Mesenteric fat pad (tissue), 1 donor: ENCODE results near the gene FOXO3. TPM values are rescaled to one million over a fixed set of nuclear protein-coding genes. Genes with fewer than 3 reads are reported as not detected.
"Not testable (repeated sequence)": the region's sequence is repeated elsewhere in the genome, so short reads cannot be mapped to it uniquely, and the experiment has no call there.

Experiments used
- DNase-seq: peaks from one replicate; pipeline ENCODE4 v3.0.0-alpha.2; 2020; ENCODE audit warnings: low spot score
- total RNA-seq: library from RNA; stranded (reverse); fragmentation: NEBNext Ultra II Directional; extraction: Animal tissue kit (Norgen Biotek cat#: 25700); gene quantifications from one replicate; pipeline ENCODE4 v1.2.1, GENCODE V29; 2021
- donor health status: DM: yes; HTN: yes; CAD: no.

The FOXO3 gene
- total RNA-seq, 1 donor from 2014 or later = 94.0 TPM

- no peak for DNase-seq
Observed at GRCh38 chr6:108658174-108658573, 97.5 kb downstream of the FOXO3 start.

- not testable (repeated sequence) for DNase-seq
Observed at GRCh38 chr6:108658785-108659184, 98.1 kb downstream of the FOXO3 start.

- no peak for DNase-seq
Observed at GRCh38 chr6:108660251-108660650, 99.5 kb downstream of the FOXO3 start.

GRCh38 chr6:108661430-108661829 lies 100.7 kb downstream of the FOXO3 start:
- DNase-seq = no peak

GRCh38 chr6:108661982-108662381 lies 101.3 kb downstream of the FOXO3 start:
- DNase-seq = no peak

- no peak for DNase-seq
Observed at GRCh38 chr6:108662702-108663101, 102.0 kb downstream of the FOXO3 start.

- not testable (repeated sequence) for DNase-seq
Observed at GRCh38 chr6:108663494-108664064, 102.9 kb downstream of the FOXO3 start.

- DNase-seq = no peak
Observed at GRCh38 chr6:108665495-108666196, 104.9 kb downstream of the FOXO3 start.

GRCh38 chr6:108666656-108667260 lies 106.0 kb downstream of the FOXO3 start:
- DNase-seq = no peak

- DNase-seq = no peak
Observed at GRCh38 chr6:108667993-108668392, 107.3 kb downstream of the FOXO3 start.

GRCh38 chr6:108669673-108670072 lies 109.0 kb downstream of the FOXO3 start:
- no peak for DNase-seq

- DNase-seq = no peak
Observed at GRCh38 chr6:108671175-108671574, 110.5 kb downstream of the FOXO3 start.

GRCh38 chr6:108671790-108672189 lies 111.1 kb downstream of the FOXO3 start:
- no peak for DNase-seq

GRCh38 chr6:108672641-108673040 lies 111.9 kb downstream of the FOXO3 start:
- DNase-seq = no peak

GRCh38 chr6:108673153-108673552 lies 112.4 kb downstream of the FOXO3 start:
- no peak for DNase-seq

GRCh38 chr6:108673602-108674001 lies 112.9 kb downstream of the FOXO3 start:
- no peak for DNase-seq

GRCh38 chr6:108675226-108676200 lies 114.8 kb downstream of the FOXO3 start:
- no peak for DNase-seq

GRCh38 chr6:108676555-108676954 lies 115.8 kb downstream of the FOXO3 start:
- DNase-seq = no peak

- DNase-seq = no peak
Observed at GRCh38 chr6:108677357-108677756, 116.6 kb downstream of the FOXO3 start.

GRCh38 chr6:108677894-108678293 lies 117.2 kb downstream of the FOXO3 start:
- DNase-seq = no peak

GRCh38 chr6:108680314-108680713 lies 119.6 kb downstream of the FOXO3 start:
- DNase-seq = not testable (repeated sequence)
